ENCODE measurements around the gene ERBB2. TPM values are rescaled to one million over a fixed set of nuclear protein-coding genes. Genes with fewer than 3 reads are reported as not detected.

Gene ERBB2
- total and polyA plus RNA-seq, 2 of the 13 experiments (the other 11 are each of a cell fraction or from before 2014, with no cell fraction given): 57.7 to 64.1 TPM

GRCh38 chr17:39715375-39716072 lies 15.7 kb downstream of the ERBB2 start:
- ATAC-seq (no peak; the same call in 2 of the 3 replicates), DNase-seq (ENCODE audit: low spot score) (no peak), FAIRE-seq (no peak)
- Histone ChIP-seq H3K4me1 (ENCODE audit: insufficient read depth, low read length) (no peaks in the 10 kb centered on the region), H3K27me3 (ENCODE audit: control insufficient read depth in 1 of 2, insufficient read depth in 2 of 2, low read length in 2 of 2) (no peaks in the 10 kb centered on the region), H4K20me1 (ENCODE audit: insufficient read depth, low read length) (no peaks in the 10 kb centered on the region), H3K4me3 (replicated peaks in 1 of 3; ENCODE audit: insufficient read depth in 1 of 3, low read depth in 2 of 3, low read length in 3 of 3) (no peak overlapping the region), H3K79me2 (ENCODE audit: insufficient read depth, low read length) (no peaks in the 10 kb centered on the region), H3K36me3 (replicated peaks in 1 of 2; ENCODE audit: control insufficient read depth in 1 of 2, insufficient read depth in 2 of 2, low read length in 2 of 2) (peaks cover 34 to 88% of the 10 kb centered on the region in 2 experiments), H3K9ac (ENCODE audit: insufficient read depth, low read depth, low read length) (no peak overlapping the region), H3K4me2 (ENCODE audit: low read depth, low read length) (no peak overlapping the region), H2AFZ (ENCODE audit: low read length) (no peak overlapping the region), H3K9me3 (ENCODE audit: low read length) (no peaks in the 10 kb centered on the region), H3K27ac (ENCODE audit: extremely low read length, insufficient read depth, low read length) (no peak overlapping the region)
- intact Hi-C loops (cut with micrococcal nuclease; ENCODE audit: unreplicated experiment) (no loop called here), in situ Hi-C loops (cut with HindIII; ENCODE audit: extremely low pct_ligation_motif_present, low pct_unique_long_range_greater_than_20kb) (no loop called here)
- TF ChIP-seq ZNF263 (CRISPR knock-in tag; IDR thresholded peaks at IDR 0.05): peak; percentile 92
- peak; percentile 50 for TF ChIP-seq AGO2 (optimal IDR thresholded peaks at IDR 0.05; ENCODE audit: low read depth, low read length)
- no peak for TF ChIP-seq TBX2 (CRISPR knock-in tag; IDR thresholded peaks at IDR 0.05; ENCODE audit: borderline replicate concordance)
- CTCF ChIA-PET (ENCODE audit: low intra/inter-chr PET ratio, low total read pairs): no interaction called here
- 98% methylated on average over 18 of the region's 18 CpGs for WGBS (ENCODE audit: low lambda C conversion rate)
- no TSS peak for BruUV-seq (replicated peaks)
- POLR2A ChIA-PET: interaction anchor here (0.6 to 4.1 kb wide), 3 partner anchors 12 to 24 kb away, joined by 3 to 11 read pairs (median 3); no protein-coding TSS in a partner anchor

GRCh38 chr17:39716073-39716818 lies 16.4 kb downstream of the ERBB2 start:
- Histone ChIP-seq H3K27ac (ENCODE audit: extremely low read length, insufficient read depth, low read length) (no peak overlapping the region), H3K4me2 (ENCODE audit: low read depth, low read length) (no peak overlapping the region), H3K4me1 (ENCODE audit: insufficient read depth, low read length) (no peaks in the 10 kb centered on the region), H3K4me3 (replicated peaks in 1 of 3; ENCODE audit: insufficient read depth in 1 of 3, low read depth in 2 of 3, low read length in 3 of 3) (no peak overlapping the region), H3K79me2 (ENCODE audit: insufficient read depth, low read length) (no peaks in the 10 kb centered on the region), H3K9me3 (ENCODE audit: low read length) (no peaks in the 10 kb centered on the region), H3K9ac (ENCODE audit: insufficient read depth, low read depth, low read length) (no peak overlapping the region), H3K27me3 (ENCODE audit: control insufficient read depth in 1 of 2, insufficient read depth in 2 of 2, low read length in 2 of 2) (no peaks in the 10 kb centered on the region), H2AFZ (ENCODE audit: low read length) (no peak overlapping the region), H3K36me3 (replicated peaks in 1 of 2; ENCODE audit: control insufficient read depth in 1 of 2, insufficient read depth in 2 of 2, low read length in 2 of 2) (peaks cover 34 to 83% of the 10 kb centered on the region in 2 experiments), H4K20me1 (ENCODE audit: insufficient read depth, low read length) (no peaks in the 10 kb centered on the region)
- ChIA-PET POLR2A (interaction anchor here (0.6 to 4.1 kb wide), 3 partner anchors 13 to 23 kb away, joined by 3 to 11 read pairs (median 3); no protein-coding TSS in a partner anchor), CTCF (ENCODE audit: low intra/inter-chr PET ratio, low total read pairs) (no interaction called here)
- WGBS (ENCODE audit: low lambda C conversion rate): 98% methylated on average over 15 of the region's 15 CpGs
- no TSS peak for BruUV-seq (replicated peaks)
- DNase-seq (ENCODE audit: low spot score) (no peak), FAIRE-seq (no peak), ATAC-seq (peak; percentile 13; the same call in 2 of the 3 replicates)
- in situ Hi-C loops (cut with HindIII; ENCODE audit: extremely low pct_ligation_motif_present, low pct_unique_long_range_greater_than_20kb): no loop called here
- intact Hi-C loops (cut with micrococcal nuclease; ENCODE audit: unreplicated experiment): no loop called here
- TF ChIP-seq ZNF816 (CRISPR knock-in tag; IDR thresholded peaks at IDR 0.05; ENCODE audit: borderline replicate concordance) (no peak), AGO2 (optimal IDR thresholded peaks at IDR 0.05; ENCODE audit: low read depth, low read length) (peak; percentile 78)
